ENCODE results near the gene HEG1.

DNA sequence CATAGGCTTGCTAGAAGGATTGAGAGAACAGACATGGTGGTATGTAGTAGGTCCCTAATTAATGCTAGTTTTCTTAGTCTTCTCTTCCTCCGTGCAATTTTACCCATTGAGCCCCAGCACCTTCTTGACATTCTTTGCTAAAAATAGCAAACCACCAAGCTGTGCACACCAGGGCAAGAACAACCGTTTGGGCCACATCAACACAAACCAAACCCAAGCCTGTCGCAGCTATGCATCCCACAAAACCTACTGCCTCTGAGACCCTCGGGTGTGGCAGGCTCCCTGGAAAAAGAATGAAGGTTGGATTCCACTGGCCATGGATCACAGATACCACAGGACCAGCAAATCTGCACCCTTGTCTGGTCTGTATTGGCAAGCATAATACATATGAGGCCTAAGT is 27.1 kb downstream of the HEG1 start:
- TF ChIP-seq, protein P1, sequence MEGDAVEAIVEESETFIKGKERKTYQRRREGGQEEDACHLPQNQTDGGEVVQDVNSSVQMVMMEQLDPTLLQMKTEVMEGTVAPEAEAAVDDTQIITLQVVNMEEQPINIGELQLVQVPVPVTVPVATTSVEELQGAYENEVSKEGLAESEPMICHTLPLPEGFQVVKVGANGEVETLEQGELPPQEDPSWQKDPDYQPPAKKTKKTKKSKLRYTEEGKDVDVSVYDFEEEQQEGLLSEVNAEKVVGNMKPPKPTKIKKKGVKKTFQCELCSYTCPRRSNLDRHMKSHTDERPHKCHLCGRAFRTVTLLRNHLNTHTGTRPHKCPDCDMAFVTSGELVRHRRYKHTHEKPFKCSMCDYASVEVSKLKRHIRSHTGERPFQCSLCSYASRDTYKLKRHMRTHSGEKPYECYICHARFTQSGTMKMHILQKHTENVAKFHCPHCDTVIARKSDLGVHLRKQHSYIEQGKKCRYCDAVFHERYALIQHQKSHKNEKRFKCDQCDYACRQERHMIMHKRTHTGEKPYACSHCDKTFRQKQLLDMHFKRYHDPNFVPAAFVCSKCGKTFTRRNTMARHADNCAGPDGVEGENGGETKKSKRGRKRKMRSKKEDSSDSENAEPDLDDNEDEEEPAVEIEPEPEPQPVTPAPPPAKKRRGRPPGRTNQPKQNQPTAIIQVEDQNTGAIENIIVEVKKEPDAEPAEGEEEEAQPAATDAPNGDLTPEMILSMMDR (IDR thresholded peaks at IDR 0.05), result no peak
- TF ChIP-seq POLR2A (IDR thresholded peaks at IDR 0.05), result no peak

Measured in lower leg skin (tissue), 3 donors.